ENCODE data around the gene QRSL1. TPM values are rescaled to one million over a fixed set of nuclear protein-coding genes. Genes with fewer than 3 reads are reported as not detected.

QRSL1 gene
- total and polyA plus RNA-seq, 7 donors, result 14.8 to 27.2 (median 20.2) TPM

DNA sequence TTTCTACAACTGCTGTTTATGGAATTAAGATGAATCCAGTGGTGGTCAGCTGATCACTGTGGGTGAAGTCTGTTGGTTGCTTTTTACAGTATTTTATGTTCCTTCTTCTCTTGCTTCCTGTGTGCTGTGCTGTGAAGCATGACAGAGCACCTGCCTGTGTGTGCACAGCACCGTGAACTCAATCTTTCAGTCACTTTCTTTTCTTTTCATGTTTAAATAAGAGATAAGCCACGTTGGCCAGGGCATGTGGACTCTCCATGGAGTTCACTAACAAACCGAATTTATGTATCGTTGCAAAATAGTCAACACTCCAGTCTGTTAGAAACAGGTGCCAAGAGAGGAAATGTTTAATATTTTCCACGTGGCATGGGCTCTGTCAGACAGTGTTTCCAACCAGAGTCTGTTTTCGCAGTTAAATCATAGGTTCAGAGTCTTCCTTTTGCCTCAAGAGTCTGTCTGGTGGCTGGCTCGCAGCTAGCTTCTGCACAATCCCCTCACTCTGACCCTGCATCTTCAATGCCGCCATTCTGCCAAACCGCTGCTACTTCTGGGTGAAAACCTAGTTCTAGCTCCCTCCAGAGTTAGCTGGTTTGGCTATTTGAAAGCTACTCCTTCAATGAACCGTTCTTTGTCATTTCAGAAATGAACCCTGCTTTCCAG lies 73.2 kb downstream of the QRSL1 start:
- Histone ChIP-seq H3K27me3 (ENCODE audit: insufficient read depth in 3 of 3, low read length in 2 of 3) (no peaks in the 10 kb centered on the region), H3K4me1 (no peaks in the 10 kb centered on the region), H3K27ac (no peak overlapping the region), H3K4me3 (no peak overlapping the region), H3K36me3 (ENCODE audit: insufficient read depth in 1 of 2, low read depth in 1 of 2) (no peaks in the 10 kb centered on the region), H3K9me3 (no peaks in the 10 kb centered on the region)
- intact Hi-C loops (cut with DNase I), result no loop called here
- TF ChIP-seq CTCF (IDR thresholded peaks at IDR 0.05), result no peak
- DNase-seq, result no peak
- WGBS, 3 donors, result 43 to 54% (median 43%) methylated on average over 10 of the region's 10 CpGs
- no peak for ATAC-seq

DNA sequence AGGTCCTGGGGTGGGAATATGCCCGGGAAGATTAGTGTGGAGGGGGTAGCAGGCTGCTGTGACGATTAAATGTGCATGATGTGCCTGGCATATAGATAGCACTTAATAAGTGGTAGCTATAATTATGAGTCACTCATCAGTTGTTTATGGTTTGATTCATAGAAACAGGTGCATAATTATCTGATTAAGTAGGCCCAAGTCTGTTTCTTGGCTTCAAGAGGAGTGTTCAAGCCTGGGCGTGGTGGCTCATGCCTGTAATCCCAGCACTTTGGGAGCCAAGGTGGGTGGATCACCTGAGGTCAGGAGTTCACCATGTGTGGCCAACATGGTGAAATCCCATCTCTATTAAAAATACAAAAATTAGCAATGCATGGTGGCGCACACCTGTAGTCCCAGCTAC lies 74.9 kb downstream of the QRSL1 start:
- Histone ChIP-seq H3K27me3 (ENCODE audit: insufficient read depth in 3 of 3, low read length in 2 of 3) (no peaks in the 10 kb centered on the region), H3K4me1 (no peaks in the 10 kb centered on the region), H3K36me3 (ENCODE audit: insufficient read depth in 1 of 2, low read depth in 1 of 2) (no peaks in the 10 kb centered on the region), H3K27ac (no peak overlapping the region), H3K4me3 (no peak overlapping the region), H3K9me3 (no peaks in the 10 kb centered on the region)
- ATAC-seq (no peak), DNase-seq (no peak)
- WGBS, 3 donors, result 80 to 85% (median 84%) methylated on average over 4 of the region's 4 CpGs
- intact Hi-C loops (cut with DNase I), result no loop called here
- TF ChIP-seq CTCF (IDR thresholded peaks at IDR 0.05), result no peak

DNA sequence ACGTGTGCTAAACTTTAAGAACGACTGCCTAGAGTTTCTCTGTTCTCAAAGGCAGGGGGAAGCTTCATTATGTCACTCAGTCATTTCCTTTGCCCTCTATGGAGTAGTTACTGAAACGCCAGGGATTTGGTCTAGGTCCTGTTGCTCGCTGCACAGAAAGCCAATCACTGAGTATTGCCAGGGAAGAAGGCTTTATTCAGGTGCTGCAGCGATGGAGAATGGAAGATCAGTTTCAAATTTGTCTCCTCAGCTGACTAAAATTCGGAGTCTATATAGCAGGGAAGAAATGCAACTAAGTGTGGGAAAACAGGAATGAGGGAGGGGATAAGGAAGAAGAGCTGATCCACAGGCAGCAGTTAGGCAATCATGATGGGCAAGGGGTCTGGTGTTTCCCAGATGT lies 75.8 kb downstream of the QRSL1 start:
- DNase-seq (no peak), ATAC-seq (no peak)
- no peak overlapping the region for H3K27ac ChIP-seq
- WGBS, 3 donors, result 87 to 93% (median 90%) methylated on average over 6 of the region's 6 CpGs
- H3K9me3 ChIP-seq, result no peaks in the 10 kb centered on the region
- intact Hi-C loops (cut with DNase I), result no loop called here
- TF ChIP-seq CTCF (IDR thresholded peaks at IDR 0.05), result no peak
- H3K4me1 ChIP-seq, result no peaks in the 10 kb centered on the region
- no peaks in the 10 kb centered on the region for H3K36me3 ChIP-seq (ENCODE audit: insufficient read depth in 1 of 2, low read depth in 1 of 2)
- H3K4me3 ChIP-seq, result no peak overlapping the region
- H3K27me3 ChIP-seq (ENCODE audit: insufficient read depth in 3 of 3, low read length in 2 of 3), result no peaks in the 10 kb centered on the region

DNA sequence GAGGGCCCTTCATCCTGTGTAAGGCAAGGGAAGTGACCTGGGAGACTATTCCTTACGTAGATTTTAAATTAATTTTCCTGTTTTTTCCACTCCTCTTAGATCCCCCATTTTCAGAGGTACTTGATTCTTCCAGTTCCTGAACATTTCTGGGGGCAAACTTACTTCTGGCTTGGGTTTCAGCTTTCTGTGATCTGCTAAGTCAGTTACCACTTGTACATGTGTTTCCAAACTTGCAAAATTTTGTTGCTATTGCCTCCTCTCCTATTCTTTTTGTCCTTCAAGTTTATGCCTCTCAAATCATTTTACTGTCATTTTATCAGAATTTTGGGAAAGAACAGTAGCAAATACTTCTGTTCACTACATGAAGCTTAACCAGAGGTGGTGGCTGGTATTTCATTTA lies 81.2 kb downstream of the QRSL1 start:
- Histone ChIP-seq H3K36me3 (ENCODE audit: insufficient read depth in 1 of 2, low read depth in 1 of 2) (no peaks in the 10 kb centered on the region), H3K27ac (no peak overlapping the region), H3K4me3 (no peak overlapping the region), H3K27me3 (ENCODE audit: insufficient read depth in 3 of 3, low read length in 2 of 3) (no peaks in the 10 kb centered on the region), H3K9me3 (no peaks in the 10 kb centered on the region), H3K4me1 (no peaks in the 10 kb centered on the region)
- TF ChIP-seq CTCF (IDR thresholded peaks at IDR 0.05), result no peak
- 70 to 74% (median 72%) methylated on average over 1 of the region's 1 CpG for WGBS, 3 donors
- intact Hi-C loops (cut with DNase I), result no loop called here
- ATAC-seq (no peak), DNase-seq (no peak)

DNA sequence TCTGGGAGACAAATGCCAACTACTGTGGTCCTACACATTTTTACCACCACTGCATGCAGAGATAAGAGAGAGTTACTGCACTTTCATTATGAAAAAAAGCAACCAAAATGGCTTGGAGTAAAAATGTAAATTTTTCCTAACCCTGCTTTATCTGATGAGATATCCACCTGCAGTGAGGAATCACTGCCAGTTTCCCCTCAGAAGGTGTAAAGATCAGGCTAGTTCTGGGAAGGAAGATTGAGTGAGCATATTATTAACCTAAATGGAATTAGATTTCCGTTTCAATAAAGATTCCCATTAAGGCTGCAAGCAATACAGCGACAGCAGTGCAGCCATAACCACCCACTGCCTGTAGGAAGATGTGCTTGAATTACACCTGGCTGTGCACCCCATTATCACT lies 84.9 kb downstream of the QRSL1 start:
- Histone ChIP-seq H3K4me1 (no peaks in the 10 kb centered on the region), H3K4me3 (no peak overlapping the region), H3K9me3 (no peaks in the 10 kb centered on the region), H3K36me3 (ENCODE audit: insufficient read depth in 1 of 2, low read depth in 1 of 2) (no peaks in the 10 kb centered on the region), H3K27ac (no peak overlapping the region), H3K27me3 (ENCODE audit: insufficient read depth in 3 of 3, low read length in 2 of 3) (no peaks in the 10 kb centered on the region)
- DNase-seq, result no peak
- intact Hi-C loops (cut with DNase I), result no loop called here
- TF ChIP-seq CTCF (IDR thresholded peaks at IDR 0.05), result no peak
- WGBS, 3 donors, result 80 to 86% (median 84%) methylated on average over 2 of the region's 2 CpGs
- ATAC-seq, result no peak

Measured in psoas muscle (tissue), 8 donors.